ENCODE measurements around the gene LLPH.
"Not testable (repeated sequence)": the region's sequence is repeated elsewhere in the genome, so short reads cannot be mapped to it uniquely, and the experiment has no call there.

LLPH gene

GRCh38 chr12:66130267-66131066, at the start of gene LLPH:
Gene LLPH (minus strand): TSS chr12:66130750. CDS start chr12:66129106, 1,644 bp downstream.
- DNase-seq: peak; percentile 93

GRCh38 chr12:66176105-66176900, 45.8 kb upstream of the LLPH start:
- no peak for DNase-seq

GRCh38 chr12:66174391-66175325, 44.1 kb upstream of the LLPH start:
- not testable (repeated sequence) for DNase-seq

- no peak for DNase-seq
These were observed 40.1 kb upstream of the LLPH start for GRCh38 chr12:66170606-66171005.

- DNase-seq: peak; percentile 94
These were observed 38.9 kb upstream of the LLPH start, which contains the start of gene TMBIM4 for GRCh38 chr12:66169221-66170170. Gene TMBIM4 (minus strand): TSS chr12:66169996. CDS start chr12:66169951, 45 bp downstream.

GRCh38 chr12:66168410-66168809, 37.9 kb upstream of the LLPH start:
- no peak for DNase-seq

- no peak for DNase-seq
These were observed 36.0 kb upstream of the LLPH start for GRCh38 chr12:66166561-66166960.

- no peak for DNase-seq
These were observed 34.6 kb upstream of the LLPH start for GRCh38 chr12:66165141-66165540.

- DNase-seq: no peak
These were observed 33.8 kb upstream of the LLPH start for GRCh38 chr12:66164349-66164821.

GRCh38 chr12:66163289-66163688, 32.7 kb upstream of the LLPH start:
- DNase-seq: no peak

- DNase-seq: no peak
These were observed 32.2 kb upstream of the LLPH start for GRCh38 chr12:66162701-66163100.

GRCh38 chr12:66160704-66161103, 30.2 kb upstream of the LLPH start:
- DNase-seq: no peak

GRCh38 chr12:66159123-66159522, 28.6 kb upstream of the LLPH start:
- DNase-seq: no peak

- no peak for DNase-seq
These were observed 26.1 kb upstream of the LLPH start for GRCh38 chr12:66156654-66157053.

GRCh38 chr12:66154776-66155175, 24.2 kb upstream of the LLPH start:
- DNase-seq: no peak

- DNase-seq: no peak
These were observed 22.2 kb upstream of the LLPH start for GRCh38 chr12:66152732-66153131.

GRCh38 chr12:66149702-66150398, 19.3 kb upstream of the LLPH start:
- no peak for DNase-seq

- DNase-seq: no peak
These were observed 14.5 kb upstream of the LLPH start for GRCh38 chr12:66144791-66145754.

- no peak for DNase-seq
These were observed 13.3 kb upstream of the LLPH start for GRCh38 chr12:66143868-66144267.

GRCh38 chr12:66142826-66143225, 12.3 kb upstream of the LLPH start:
- no peak for DNase-seq
